Esophagus (tissue), 2 donors: ENCODE data around the gene DENND6B. TPM values are rescaled to one million over a fixed set of nuclear protein-coding genes. Genes with fewer than 3 reads are reported as not detected.

Source experiments
- H3K27ac ChIP-seq, 2 donors: one replicate each; pipeline ENCODE4 v1.5.1; 2013; ENCODE audit warnings: low read depth in 2 of 2, mild to moderate bottlenecking in 2 of 2, inconsistent platforms in 1 of 2, low read length in 1 of 2, moderate library complexity in 1 of 2
- H3K27me3 ChIP-seq, 2 donors: one replicate each; pipeline ENCODE4 v1.6.1; 2013; ENCODE audit warnings: low read length in 2 of 2, control low read depth in 1 of 2, mild to moderate bottlenecking in 1 of 2; ENCODE audit not compliant: insufficient read depth in 2 of 2, control insufficient read depth in 1 of 2
- H3K36me3 ChIP-seq, 2 donors: one replicate each; pipeline ENCODE4 v1.6.1; 2013; ENCODE audit warnings: low read length in 1 of 2; ENCODE audit not compliant: control insufficient read depth in 2 of 2, insufficient read depth in 2 of 2
- H3K4me1 ChIP-seq, 2 donors: one replicate each; pipeline ENCODE4 v1.6.1; 2013; ENCODE audit warnings: low read length in 1 of 2; ENCODE audit not compliant: control insufficient read depth in 2 of 2, insufficient read depth in 2 of 2
- H3K4me3 ChIP-seq, 2 donors: one replicate each; pipeline ENCODE4 v1.5.1; 2013; ENCODE audit warnings: low read length in 2 of 2, mild to moderate bottlenecking in 2 of 2, low read depth in 1 of 2, moderate library complexity in 1 of 2
- H3K9me3 ChIP-seq, 2 donors: one replicate each; pipeline ENCODE4 v1.6.1; 2013; ENCODE audit warnings: mild to moderate bottlenecking in 2 of 2, low read depth in 1 of 2, low read length in 1 of 2, moderate library complexity in 1 of 2; ENCODE audit not compliant: control insufficient read depth in 2 of 2, insufficient read depth in 1 of 2
- WGBS, 2 donors: extraction: QIAGEN DNeasy Blood & Tissue Kit; methylation state at CpG; one replicate each; pipeline ENCODE4 v1.1.7; 2013; 5-methylcytosine and 5-hydroxymethylcytosine counted together
- polyA plus RNA-seq, 2 donors: library from polyadenylated mRNA; stranded (reverse); fragments of 200-250 nt; gene quantifications; one replicate each; pipeline ENCODE4 v1.2.3, GENCODE V29; 2013
- donor health status: healthy with polysubstance abuse.
- donor health status: Bipolar disorder and iron deficiency.

DENND6B gene
- polyA plus RNA-seq, 2 donors = 2.4 to 6.8 TPM

- peaks cover 20 to 49% of the 10 kb centered on the region in 2 donors for H3K4me1 ChIP-seq
- no peaks in the 10 kb centered on the region for H3K27me3 ChIP-seq
Observed at GRCh38 chr22:50292643-50293440, 34.0 kb downstream of the DENND6B start.

GRCh38 chr22:50289942-50290630 lies 36.7 kb downstream of the DENND6B start:
- Histone ChIP-seq H3K27ac (no peak overlapping the region), H3K9me3 (no peaks in the 10 kb centered on the region), H3K4me3 (no peak overlapping the region), H3K27me3 (no peaks in the 10 kb centered on the region), H3K4me1 (peaks cover 13 to 50% of the 10 kb centered on the region in 2 donors), H3K36me3 (peaks cover 5 to 63% of the 10 kb centered on the region in 2 donors)
- whole genome bisulfite sequencing, 2 donors = 86 to 88% methylated on average over 37 of the region's 37 CpGs

More at GRCh38 chr22:50292643-50293440, 34.0 kb downstream of the DENND6B start:
- H3K9me3 ChIP-seq = no peaks in the 10 kb centered on the region
- H3K36me3 ChIP-seq = peaks cover 5 to 43% of the 10 kb centered on the region in 2 donors
- H3K4me3 ChIP-seq = peak overlapping the region; percentile 7 to 31
- 34 to 35% methylated on average over 25 to 29 of the region's 29 CpGs for WGBS, 2 donors
- peak overlapping the region; percentile 92 to 96 for H3K27ac ChIP-seq

- H3K4me1 ChIP-seq = peaks cover 9 to 46% of the 10 kb centered on the region in 2 donors
- 81 to 83% methylated on average over 57 of the region's 57 CpGs for WGBS, 2 donors
- no peak overlapping the region for H3K4me3 ChIP-seq
- no peak overlapping the region for H3K27ac ChIP-seq
- H3K27me3 ChIP-seq = no peaks in the 10 kb centered on the region
- H3K9me3 ChIP-seq = no peaks in the 10 kb centered on the region
- peaks cover 5 to 70% of the 10 kb centered on the region in 2 donors for H3K36me3 ChIP-seq
Observed at GRCh38 chr22:50289151-50289941, 37.5 kb downstream of the DENND6B start.

- Histone ChIP-seq H3K4me3 (no peak overlapping the region), H3K27ac (no peak overlapping the region), H3K4me1 (peaks cover 6 to 39% of the 10 kb centered on the region in 2 donors), H3K27me3 (no peaks in the 10 kb centered on the region), H3K36me3 (peaks cover 5 to 76% of the 10 kb centered on the region in 2 donors), H3K9me3 (no peaks in the 10 kb centered on the region)
- 93 to 95% methylated on average over 31 of the region's 31 CpGs for WGBS, 2 donors
Observed at GRCh38 chr22:50287731-50288130, 39.1 kb downstream of the DENND6B start.

GRCh38 chr22:50286701-50287318 lies 40.0 kb downstream of the DENND6B start:
- H3K4me3 ChIP-seq = no peak overlapping the region
- H3K27ac ChIP-seq = peak overlapping the region; percentile 21 to 75
- 83 to 86% methylated on average over 37 to 40 of the region's 40 CpGs for WGBS, 2 donors
- peaks cover 6 to 40% of the 10 kb centered on the region in 2 donors for H3K4me1 ChIP-seq
- no peaks in the 10 kb centered on the region for H3K27me3 ChIP-seq
- H3K36me3 ChIP-seq = peaks cover 5 to 85% of the 10 kb centered on the region in 2 donors
- no peaks in the 10 kb centered on the region for H3K9me3 ChIP-seq

- Histone ChIP-seq H3K4me1 (peaks cover 3 to 44% of the 10 kb centered on the region in 2 donors), H3K27me3 (no peaks in the 10 kb centered on the region), H3K36me3 (peaks cover 5 to 87% of the 10 kb centered on the region in 2 donors), H3K9me3 (peaks cover 0 to under 1% of the 10 kb centered on the region in 2 donors), H3K27ac (peak overlapping the region; percentile 21 to 75), H3K4me3 (no peak overlapping the region)
- WGBS, 2 donors = 76 to 83% methylated on average over 19 to 21 of the region's 21 CpGs
Observed at GRCh38 chr22:50286275-50286674, 40.5 kb downstream of the DENND6B start.

- Histone ChIP-seq H3K27me3 (no peaks in the 10 kb centered on the region), H3K4me1 (peaks cover 3 to 43% of the 10 kb centered on the region in 2 donors), H3K36me3 (peaks cover 5 to 87% of the 10 kb centered on the region in 2 donors), H3K27ac (peak overlapping the region in 1 of 2 donors; percentile 75), H3K9me3 (peaks cover 0 to 3% of the 10 kb centered on the region in 2 donors), H3K4me3 (no peak overlapping the region)
- WGBS, 2 donors = 86 to 88% methylated on average over 25 to 33 of the region's 34 CpGs
Observed at GRCh38 chr22:50285568-50286229, 41.1 kb downstream of the DENND6B start.

- peaks cover 3 to 46% of the 10 kb centered on the region in 2 donors for H3K4me1 ChIP-seq
Observed at GRCh38 chr22:50284479-50284878, 42.3 kb downstream of the DENND6B start.

More at GRCh38 chr22:50284479-50284878, 42.3 kb downstream of the DENND6B start:
- H3K27ac ChIP-seq = peak overlapping the region; percentile 74 to 86
- peaks cover 5 to 88% of the 10 kb centered on the region in 2 donors for H3K36me3 ChIP-seq
- no peaks in the 10 kb centered on the region for H3K27me3 ChIP-seq
- H3K9me3 ChIP-seq = peaks cover 0 to 5% of the 10 kb centered on the region in 2 donors
- H3K4me3 ChIP-seq = peak overlapping the region; percentile 4 to 34
- 81 to 82% methylated on average over 13 of the region's 13 CpGs for WGBS, 2 donors
